ENCODE data around the gene OTUB2.

Gene OTUB2

DNA sequence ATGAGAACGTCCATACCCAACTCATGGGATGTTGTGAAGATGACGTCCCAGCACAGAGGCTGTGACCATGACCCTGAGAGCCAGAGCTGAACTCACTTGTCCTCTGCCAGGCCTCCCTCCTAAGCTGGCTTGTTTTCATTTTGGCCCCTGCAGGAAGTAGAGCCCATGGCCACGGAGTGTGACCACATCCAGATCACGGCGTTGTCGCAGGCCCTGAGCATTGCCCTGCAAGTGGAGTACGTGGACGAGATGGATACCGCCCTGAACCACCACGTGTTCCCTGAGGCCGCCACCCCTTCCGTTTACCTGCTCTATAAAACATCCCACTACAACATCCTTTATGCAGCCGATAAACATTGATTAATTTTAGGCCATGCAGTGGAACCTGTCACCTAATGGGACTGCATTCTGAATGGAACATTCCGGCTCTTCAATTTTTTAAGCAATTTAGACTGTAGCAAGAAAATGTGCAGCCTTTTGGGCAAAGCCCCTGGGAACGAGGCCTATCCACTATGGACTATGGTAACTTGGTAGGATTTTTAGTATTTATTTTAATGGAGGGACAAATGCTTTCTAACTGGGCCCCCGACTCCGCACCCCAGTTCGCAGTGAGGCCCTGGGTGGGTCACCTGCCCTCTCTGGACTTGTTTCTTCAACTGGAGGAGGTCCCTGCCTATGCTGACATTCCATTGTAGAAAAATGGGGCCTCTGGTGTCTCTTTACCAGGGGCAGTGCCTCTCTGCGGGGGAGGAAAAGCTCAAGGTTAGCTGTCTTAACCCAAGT lies 19.6 kb downstream of the OTUB2 start:
- H3K4me3 ChIP-seq (ENCODE audit: low read length), result no peak overlapping the region
- no peaks in the 10 kb centered on the region for H3K4me1 ChIP-seq (ENCODE audit: control insufficient read depth, low read length)
- H3K4me2 ChIP-seq (ENCODE audit: low read length), result no peak overlapping the region
- no peaks in the 10 kb centered on the region for H4K20me1 ChIP-seq (ENCODE audit: control insufficient read depth, insufficient read depth, low read depth, low read length)
- no peaks in the 10 kb centered on the region for H3K9me2 ChIP-seq (replicated peaks; ENCODE audit: control insufficient read depth, low read length)
- no peaks in the 10 kb centered on the region for H3K79me2 ChIP-seq (ENCODE audit: control insufficient read depth, low read length)
- no peak for TF ChIP-seq CTCF (IDR thresholded peaks at IDR 0.05; ENCODE audit: low read depth, low read length, poor library complexity, severe bottlenecking)
- no peak for TF ChIP-seq EZH2phosphoT487 (IDR thresholded peaks at IDR 0.05; ENCODE audit: borderline replicate concordance, low read length)
- no peaks in the 10 kb centered on the region for H3K9me3 ChIP-seq (ENCODE audit: control insufficient read depth, insufficient read depth, low read length)
- H3K27ac ChIP-seq (ENCODE audit: low read depth, low read length), result no peak overlapping the region
- H3K27me3 ChIP-seq (ENCODE audit: control insufficient read depth, low read length), result no peaks in the 10 kb centered on the region
- peaks cover 60% of the 10 kb centered on the region for H3K36me3 ChIP-seq (ENCODE audit: control insufficient read depth, low read length)
- no peaks in the 10 kb centered on the region for H3F3A ChIP-seq (ENCODE audit: control insufficient read depth, insufficient read depth)

GRCh38 chr14:94046696-94047250 lies 20.6 kb downstream of the OTUB2 start:
- no peaks in the 10 kb centered on the region for H3K9me3 ChIP-seq (ENCODE audit: control insufficient read depth, insufficient read depth, low read length)
- H3K9me2 ChIP-seq (replicated peaks; ENCODE audit: control insufficient read depth, low read length), result no peaks in the 10 kb centered on the region
- no peaks in the 10 kb centered on the region for H3F3A ChIP-seq (ENCODE audit: control insufficient read depth, insufficient read depth)
- no peak overlapping the region for H3K27ac ChIP-seq (ENCODE audit: low read depth, low read length)
- no peak overlapping the region for H3K4me3 ChIP-seq (ENCODE audit: low read length)
- no peak overlapping the region for H3K4me2 ChIP-seq (ENCODE audit: low read length)
- H3K4me1 ChIP-seq (ENCODE audit: control insufficient read depth, low read length), result no peaks in the 10 kb centered on the region
- H3K79me2 ChIP-seq (ENCODE audit: control insufficient read depth, low read length), result no peaks in the 10 kb centered on the region
- H3K27me3 ChIP-seq (ENCODE audit: control insufficient read depth, low read length), result no peaks in the 10 kb centered on the region
- TF ChIP-seq EZH2phosphoT487 (IDR thresholded peaks at IDR 0.05; ENCODE audit: borderline replicate concordance, low read length), result no peak
- no peak for TF ChIP-seq CTCF (IDR thresholded peaks at IDR 0.05; ENCODE audit: low read depth, low read length, poor library complexity, severe bottlenecking)
- no peaks in the 10 kb centered on the region for H4K20me1 ChIP-seq (ENCODE audit: control insufficient read depth, insufficient read depth, low read depth, low read length)
- peaks cover 70% of the 10 kb centered on the region for H3K36me3 ChIP-seq (ENCODE audit: control insufficient read depth, low read length)

- H3K36me3 ChIP-seq (ENCODE audit: control insufficient read depth, low read length), result peaks cover 78% of the 10 kb centered on the region
- no peak overlapping the region for H3K4me2 ChIP-seq (ENCODE audit: low read length)
- no peaks in the 10 kb centered on the region for H3K79me2 ChIP-seq (ENCODE audit: control insufficient read depth, low read length)
- H3K4me3 ChIP-seq (ENCODE audit: low read length), result no peak overlapping the region
- no peaks in the 10 kb centered on the region for H3K9me3 ChIP-seq (ENCODE audit: control insufficient read depth, insufficient read depth, low read length)
- H3K27me3 ChIP-seq (ENCODE audit: control insufficient read depth, low read length), result no peaks in the 10 kb centered on the region
- no peak overlapping the region for H3K27ac ChIP-seq (ENCODE audit: low read depth, low read length)
- no peaks in the 10 kb centered on the region for H3F3A ChIP-seq (ENCODE audit: control insufficient read depth, insufficient read depth)
- no peak for TF ChIP-seq CTCF (IDR thresholded peaks at IDR 0.05; ENCODE audit: low read depth, low read length, poor library complexity, severe bottlenecking)
- no peak for TF ChIP-seq EZH2phosphoT487 (IDR thresholded peaks at IDR 0.05; ENCODE audit: borderline replicate concordance, low read length)
- no peaks in the 10 kb centered on the region for H3K4me1 ChIP-seq (ENCODE audit: control insufficient read depth, low read length)
- H4K20me1 ChIP-seq (ENCODE audit: control insufficient read depth, insufficient read depth, low read depth, low read length), result no peaks in the 10 kb centered on the region
- no peaks in the 10 kb centered on the region for H3K9me2 ChIP-seq (replicated peaks; ENCODE audit: control insufficient read depth, low read length)
Measured at GRCh38 chr14:94047581-94047980, 21.4 kb downstream of the OTUB2 start.
